ENCODE results near the gene EXOSC2. TPM values are rescaled to one million over a fixed set of nuclear protein-coding genes. Genes with fewer than 3 reads are reported as not detected.

The EXOSC2 gene
- total RNA-seq, 4 donors from 2014 or later: 2.4 to 59.3 (median 25.5) TPM

GRCh38 chr9:130694205-130694604 is 625 bp downstream of the EXOSC2 start:
- Histone ChIP-seq H3K4me1 (peaks cover 0 to 3% of the 10 kb centered on the region in 2 donors), H3K27me3 (no peaks in the 10 kb centered on the region), H3K27ac (peak overlapping the region; percentile 46 to 74), H3K36me3 (no peaks in the 10 kb centered on the region), H3K9me3 (no peaks in the 10 kb centered on the region), H3K4me3 (peak overlapping the region; percentile 65 to 86)
- no peak for TF ChIP-seq POLR2A (IDR thresholded peaks at IDR 0.05)
- TF ChIP-seq CTCF (IDR thresholded peaks at IDR 0.05): no peak
- intact Hi-C loops (cut with DNase I; ENCODE audit: low total_unique reads): no loop called here
- DNase-seq: no peak

GRCh38 chr9:130696139-130696650 is 2.6 kb downstream of the EXOSC2 start:
- Histone ChIP-seq H3K36me3 (no peaks in the 10 kb centered on the region), H3K9me3 (no peaks in the 10 kb centered on the region), H3K4me3 (no peak overlapping the region), H3K27me3 (no peaks in the 10 kb centered on the region), H3K27ac (no peak overlapping the region), H3K4me1 (peaks cover 0 to 3% of the 10 kb centered on the region in 2 donors)
- no peak for DNase-seq
- intact Hi-C loops (cut with DNase I; ENCODE audit: low total_unique reads): no loop called here
- TF ChIP-seq POLR2A (IDR thresholded peaks at IDR 0.05): no peak
- no peak for TF ChIP-seq CTCF (IDR thresholded peaks at IDR 0.05)

GRCh38 chr9:130696996-130697395 is 3.4 kb downstream of the EXOSC2 start:
- DNase-seq: no peak
- no peaks in the 10 kb centered on the region for H3K9me3 ChIP-seq
- peaks cover 0 to 3% of the 10 kb centered on the region in 2 donors for H3K4me1 ChIP-seq
- H3K4me3 ChIP-seq: no peak overlapping the region
- TF ChIP-seq POLR2A (IDR thresholded peaks at IDR 0.05): no peak
- no peak for TF ChIP-seq CTCF (IDR thresholded peaks at IDR 0.05)
- intact Hi-C loops (cut with DNase I; ENCODE audit: low total_unique reads): no loop called here
- H3K27me3 ChIP-seq: no peaks in the 10 kb centered on the region
- no peaks in the 10 kb centered on the region for H3K36me3 ChIP-seq
- H3K27ac ChIP-seq: no peak overlapping the region

- DNase-seq: no peak
- Histone ChIP-seq H3K9me3 (no peaks in the 10 kb centered on the region), H3K4me1 (no peaks in the 10 kb centered on the region), H3K27ac (no peak overlapping the region), H3K27me3 (no peaks in the 10 kb centered on the region), H3K36me3 (no peaks in the 10 kb centered on the region), H3K4me3 (no peak overlapping the region)
- intact Hi-C loops (cut with DNase I; ENCODE audit: low total_unique reads): no loop called here
- TF ChIP-seq CTCF (IDR thresholded peaks at IDR 0.05): no peak
- no peak for TF ChIP-seq POLR2A (IDR thresholded peaks at IDR 0.05)
Observed at GRCh38 chr9:130698514-130698913, 4.9 kb downstream of the EXOSC2 start.

GRCh38 chr9:130699047-130699446 is 5.5 kb downstream of the EXOSC2 start:
- no peak overlapping the region for H3K27ac ChIP-seq
- TF ChIP-seq POLR2A (IDR thresholded peaks at IDR 0.05): no peak
- no peak for TF ChIP-seq CTCF (IDR thresholded peaks at IDR 0.05)
- intact Hi-C loops (cut with DNase I; ENCODE audit: low total_unique reads): no loop called here
- H3K9me3 ChIP-seq: no peaks in the 10 kb centered on the region
- H3K4me3 ChIP-seq: no peak overlapping the region
- no peaks in the 10 kb centered on the region for H3K27me3 ChIP-seq
- H3K4me1 ChIP-seq: no peaks in the 10 kb centered on the region
- no peak for DNase-seq
- H3K36me3 ChIP-seq: no peaks in the 10 kb centered on the region

Measured in uterus (tissue), 4 donors.